Gastrocnemius medialis (tissue), 4 donors: ENCODE measurements around the gene TMEM222. TPM values are rescaled to one million over a fixed set of nuclear protein-coding genes. Genes with fewer than 3 reads are reported as not detected.

Experiments used
- ATAC-seq, 2 donors: fragments of 150-250 bp; one replicate each; pipeline ENCODE4 v1.9.1; 2016
- DNase-seq, 2 donors: peaks; one replicate each; pipeline ENCODE4 v3.0.0-alpha.2; 2019
- H3K27ac ChIP-seq, 4 donors: fragments of 200-600 bp; sonication (generic); 1 replicate in 1 of 4; 2 replicates in 3 of 4; pipeline ENCODE4 v1.5.1; 2016 to 2018; ENCODE audit warnings: mild to moderate bottlenecking in 2 of 4, moderate library complexity in 1 of 4
- H3K27me3 ChIP-seq, 3 donors: fragments of 200-600 bp; sonication (generic) in 2 of 3; 1 replicate in 1 of 3; 2 replicates in 2 of 3; pipeline versions ENCODE4 v1.5.1 to v1.6.0; 2016 to 2019; ENCODE audit warnings: mild to moderate bottlenecking in 1 of 3, moderate library complexity in 1 of 3
- H3K36me3 ChIP-seq, 2 donors: fragments of 200-600 bp; sonication (generic) in 1 of 2; one replicate each; pipeline ENCODE4 v1.5.1; 2017 to 2018
- H3K4me1 ChIP-seq, 2 donors: fragments of 200-600 bp; sonication (generic) in 1 of 2; one replicate each; pipeline ENCODE4 v1.5.1; 2016 to 2017; ENCODE audit warnings: mild to moderate bottlenecking in 2 of 2
- H3K4me3 ChIP-seq, 4 donors: fragments of 200-600 bp; sonication (generic) in 3 of 4; 1 replicate in 1 of 4; 2 replicates in 3 of 4; pipeline ENCODE4 v1.5.1; 2016 to 2019; ENCODE audit warnings: mild to moderate bottlenecking in 2 of 4
- H3K9me3 ChIP-seq, 3 donors: fragments of 200-600 bp; sonication (generic) in 2 of 3; 1 replicate in 1 of 3; 2 replicates in 2 of 3; pipeline ENCODE4 v1.5.1; 2016 to 2019
- POLR2A ChIP-seq, 2 donors: fragments of 450-650 bp; IDR thresholded peaks; one replicate each; pipeline ENCODE4 v1.6.1; 2017; ENCODE audit warnings: antibody characterized with exemption in 2 of 2, mild to moderate bottlenecking in 2 of 2, moderate library complexity in 2 of 2
- in situ Hi-C, 4 donors: fragments of 200-750 bp; cut with MboI; loops; one replicate each; pipeline versions ENCODE4 v1.15.0 to v1.8.0; 2017; ENCODE audit warnings: low sequenced_read_pairs in 4 of 4
- intact Hi-C: fragments of 100-400 bp; cut with DNase I; formaldehyde crosslinking; loops from one replicate; pipeline ENCODE4 v1.15.1; 2023; ENCODE audit warnings: low total_unique reads
- total RNA-seq, 4 donors: library from RNA; depleted of rRNA; stranded (reverse); fragments of >200 nt; gene quantifications; one replicate each; pipeline versions ENCODE4 v1.1.0 to v1.2.3, GENCODE V29; 2016
- TF ChIP-seq, protein P1 (sequence below), 5 experiments: fragments of 450-650 bp in 3 of 5; fragments of 200-600 bp in 2 of 5; sonication (generic) in 2 of 5; IDR thresholded peaks in 4 of 5; conservative IDR thresholded peaks in 1 of 5; 1 replicate in 4 of 5; 2 replicates in 1 of 5; pipeline ENCODE4 v1.5.1; 2016 to 2019; ENCODE audit warnings: antibody characterized with exemption in 5 of 5, mild to moderate bottlenecking in 3 of 5, moderate library complexity in 3 of 5

TMEM222 gene
- total RNA-seq, 4 donors from 2014 or later = 16.5 to 21.9 (median 17.8) TPM

DNA sequence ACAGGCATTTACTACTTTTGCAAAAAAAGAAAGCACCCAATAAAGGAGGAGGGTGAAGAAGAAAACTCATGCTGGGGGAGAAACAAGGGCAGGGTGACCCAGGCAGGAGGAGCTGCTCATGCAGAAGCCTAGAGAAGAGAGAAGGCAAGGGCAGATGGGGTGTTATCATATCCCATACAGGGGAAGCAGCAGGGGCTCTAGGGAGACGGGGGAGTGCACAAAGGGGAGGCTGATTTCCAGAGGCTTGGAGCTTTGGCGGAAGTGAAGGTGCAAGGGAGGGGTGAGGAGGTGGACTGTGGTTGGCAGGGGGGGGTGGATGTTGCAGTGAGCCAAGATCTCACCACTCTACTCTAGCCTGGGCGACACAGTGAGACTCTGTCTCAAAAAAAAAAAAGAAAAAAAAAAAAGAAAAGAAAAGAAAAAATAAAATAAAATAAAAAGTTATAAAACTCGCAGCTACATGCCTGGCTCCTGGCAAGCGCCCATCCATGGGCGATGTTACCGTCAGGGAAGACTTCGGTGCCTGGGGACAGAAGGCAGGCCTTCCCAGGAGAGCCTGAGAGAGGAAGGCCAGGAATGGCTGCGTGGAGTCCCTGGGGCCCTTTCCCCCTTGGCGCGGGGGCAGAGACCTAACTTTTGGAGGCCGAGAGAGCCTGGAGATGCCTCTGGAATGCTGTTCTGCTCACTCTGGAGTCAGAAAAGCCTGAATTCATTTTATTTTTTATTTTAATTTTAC is 56.0 kb downstream of the TMEM222 start:
- H3K4me1 ChIP-seq = peaks cover 14% of the 10 kb centered on the region in 2 donors

DNA sequence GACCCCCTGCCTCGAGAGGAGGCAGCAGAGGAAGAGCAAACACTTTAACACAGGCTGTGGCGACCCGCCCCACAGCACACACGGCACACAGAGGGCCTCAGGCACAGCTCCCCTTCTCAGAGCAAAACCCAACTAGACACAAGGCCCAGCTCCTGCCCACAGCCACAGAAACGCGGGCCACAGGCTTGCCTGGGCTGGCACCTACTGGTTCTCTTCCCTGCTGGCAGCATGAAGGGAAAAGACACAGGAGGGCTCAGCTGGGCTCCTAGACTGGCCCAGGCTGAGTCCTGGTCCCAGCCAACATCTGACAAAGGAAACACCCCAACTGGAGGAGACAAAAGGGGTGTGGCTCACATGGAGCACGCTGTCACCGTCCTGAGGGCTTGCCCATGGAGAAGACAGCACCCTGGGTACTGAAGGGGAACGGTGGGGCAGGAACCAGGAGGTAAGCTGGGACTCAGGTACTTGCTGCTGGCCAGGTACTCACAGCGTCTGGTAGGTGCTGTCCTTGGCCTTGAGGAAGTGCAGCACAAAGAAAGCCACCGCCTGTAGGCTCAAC is 57.7 kb downstream of the TMEM222 start:
- Histone ChIP-seq H3K4me3 (no peak overlapping the region), H3K36me3 (no peaks in the 10 kb centered on the region), H3K27ac (no peak overlapping the region), H3K27me3 (peaks cover 0 to 5% (median 0%) of the 10 kb centered on the region in 3 donors), H3K4me1 (peaks cover 14% of the 10 kb centered on the region in 2 donors), H3K9me3 (no peaks in the 10 kb centered on the region)
- in situ Hi-C loops = no loop called here
- DNase-seq (no peak), ATAC-seq (no peak)
- intact Hi-C loops = no loop called here
- TF ChIP-seq POLR2A (IDR thresholded peaks at IDR 0.05) = no peak
- TF ChIP-seq, protein P1, sequence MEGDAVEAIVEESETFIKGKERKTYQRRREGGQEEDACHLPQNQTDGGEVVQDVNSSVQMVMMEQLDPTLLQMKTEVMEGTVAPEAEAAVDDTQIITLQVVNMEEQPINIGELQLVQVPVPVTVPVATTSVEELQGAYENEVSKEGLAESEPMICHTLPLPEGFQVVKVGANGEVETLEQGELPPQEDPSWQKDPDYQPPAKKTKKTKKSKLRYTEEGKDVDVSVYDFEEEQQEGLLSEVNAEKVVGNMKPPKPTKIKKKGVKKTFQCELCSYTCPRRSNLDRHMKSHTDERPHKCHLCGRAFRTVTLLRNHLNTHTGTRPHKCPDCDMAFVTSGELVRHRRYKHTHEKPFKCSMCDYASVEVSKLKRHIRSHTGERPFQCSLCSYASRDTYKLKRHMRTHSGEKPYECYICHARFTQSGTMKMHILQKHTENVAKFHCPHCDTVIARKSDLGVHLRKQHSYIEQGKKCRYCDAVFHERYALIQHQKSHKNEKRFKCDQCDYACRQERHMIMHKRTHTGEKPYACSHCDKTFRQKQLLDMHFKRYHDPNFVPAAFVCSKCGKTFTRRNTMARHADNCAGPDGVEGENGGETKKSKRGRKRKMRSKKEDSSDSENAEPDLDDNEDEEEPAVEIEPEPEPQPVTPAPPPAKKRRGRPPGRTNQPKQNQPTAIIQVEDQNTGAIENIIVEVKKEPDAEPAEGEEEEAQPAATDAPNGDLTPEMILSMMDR (IDR thresholded peaks at IDR 0.05 in 4 of 5, conservative IDR thresholded peaks at IDR 0.05 in 1 of 5) = no peak

More for the DNA sequence above, 56.0 kb downstream of the TMEM222 start:
- H3K9me3 ChIP-seq = no peaks in the 10 kb centered on the region
- in situ Hi-C loops (no loop called here), intact Hi-C loops (no loop called here)
- no peak for TF ChIP-seq POLR2A (IDR thresholded peaks at IDR 0.05)
- TF ChIP-seq, protein P1 (IDR thresholded peaks at IDR 0.05 in 4 of 5, conservative IDR thresholded peaks at IDR 0.05 in 1 of 5) = no peak
- ATAC-seq (no peak), DNase-seq (no peak)
- no peak overlapping the region for H3K27ac ChIP-seq
- peaks cover 0 to 1% (median 0%) of the 10 kb centered on the region in 3 donors for H3K27me3 ChIP-seq
- H3K36me3 ChIP-seq = no peaks in the 10 kb centered on the region
- H3K4me3 ChIP-seq = no peak overlapping the region

DNA sequence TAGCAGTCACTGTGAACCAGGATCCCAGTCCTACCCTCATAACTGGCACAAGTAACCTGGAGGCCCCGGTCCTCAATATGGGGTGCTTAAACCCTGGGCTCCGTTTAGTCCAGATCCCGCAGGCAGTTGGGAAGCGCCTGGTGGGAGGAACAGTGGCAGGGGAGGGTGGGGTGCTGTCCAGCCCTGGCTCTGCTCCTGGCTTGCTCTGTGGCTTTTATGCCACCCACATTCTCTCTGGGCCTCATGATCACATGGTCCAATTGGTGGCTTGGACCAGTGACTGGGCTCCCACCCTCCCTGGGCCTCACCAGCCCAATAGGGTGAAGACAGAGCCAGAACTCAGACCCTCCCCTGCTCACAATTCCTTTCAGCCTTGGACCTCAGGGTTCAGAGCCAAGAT is 58.3 kb downstream of the TMEM222 start:
- Histone ChIP-seq H3K9me3 (no peaks in the 10 kb centered on the region), H3K4me3 (no peak overlapping the region), H3K4me1 (peaks cover 11 to 14% of the 10 kb centered on the region in 2 donors), H3K36me3 (no peaks in the 10 kb centered on the region), H3K27ac (peak overlapping the region in 1 of 4 donors; percentile 2), H3K27me3 (peaks cover 0 to 5% (median 0%) of the 10 kb centered on the region in 3 donors)
- ATAC-seq = no peak
- no peak for DNase-seq
- intact Hi-C loops = no loop called here
- TF ChIP-seq, protein P1 (IDR thresholded peaks at IDR 0.05 in 4 of 5, conservative IDR thresholded peaks at IDR 0.05 in 1 of 5) = no peak
- TF ChIP-seq POLR2A (IDR thresholded peaks at IDR 0.05) = no peak
- in situ Hi-C loops = no loop called here

DNA sequence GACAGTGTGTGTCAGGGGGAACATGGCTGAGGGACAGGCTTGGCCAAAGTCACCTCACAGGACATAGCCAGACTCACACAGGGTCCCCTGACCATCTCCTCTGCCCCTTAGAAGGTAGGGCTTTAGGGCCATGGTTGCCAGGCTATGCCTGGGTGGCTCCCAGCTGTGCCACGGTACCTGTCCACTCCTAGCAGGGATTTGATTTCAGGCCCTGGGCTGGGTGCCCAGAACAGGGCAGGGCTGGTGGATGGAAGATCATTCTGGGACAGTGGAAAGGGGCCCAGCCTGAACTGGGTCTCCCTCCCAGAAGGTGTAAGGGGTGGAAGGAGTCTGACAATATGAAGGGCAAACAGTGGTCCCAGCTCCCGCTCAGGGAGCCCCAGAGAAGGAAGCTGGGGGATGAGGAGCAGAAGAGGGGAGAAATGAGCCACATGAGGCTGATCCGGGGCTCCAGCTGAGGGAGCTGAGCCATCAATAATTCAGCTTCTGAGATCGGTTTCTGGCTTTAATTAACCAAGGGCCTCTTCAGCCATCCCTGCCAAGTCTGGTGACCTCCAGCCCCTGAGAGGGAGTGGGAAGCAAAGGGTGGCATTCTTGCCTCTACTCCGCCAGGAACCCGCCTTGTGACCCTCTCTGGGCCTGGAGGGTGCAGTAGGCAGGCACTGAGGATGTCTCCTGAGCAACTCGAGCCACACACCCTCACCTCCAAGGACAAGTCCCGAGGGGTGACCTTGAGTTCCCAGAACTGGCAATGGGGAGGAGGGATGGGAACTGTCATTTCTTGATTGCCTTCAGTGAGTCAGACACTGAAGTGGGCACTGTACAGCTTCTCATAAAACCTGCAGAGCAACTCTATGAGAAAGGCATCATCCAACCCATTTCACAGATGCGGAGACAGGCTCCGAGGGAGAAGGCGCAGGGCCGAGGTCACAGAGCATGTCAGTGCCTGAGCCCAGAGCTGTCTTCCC is 59.1 kb downstream of the TMEM222 start:
- DNase-seq (peak; percentile 55 to 71), ATAC-seq (peak; percentile 85 to 89)
- intact Hi-C loops = no loop called here
- Histone ChIP-seq H3K9me3 (no peaks in the 10 kb centered on the region), H3K27ac (peak overlapping the region in 1 of 4 donors; percentile 2), H3K4me3 (no peak overlapping the region), H3K27me3 (peaks cover 0 to 5% (median 0%) of the 10 kb centered on the region in 3 donors), H3K4me1 (peaks cover 9 to 14% of the 10 kb centered on the region in 2 donors), H3K36me3 (no peaks in the 10 kb centered on the region)
- no peak for TF ChIP-seq POLR2A (IDR thresholded peaks at IDR 0.05)
- TF ChIP-seq, protein P1 (IDR thresholded peaks at IDR 0.05 in 4 of 5, conservative IDR thresholded peaks at IDR 0.05 in 1 of 5) = no peak
- in situ Hi-C loops = no loop called here
